ENCODE results near the gene NFATC3.

The NFATC3 gene

DNA sequence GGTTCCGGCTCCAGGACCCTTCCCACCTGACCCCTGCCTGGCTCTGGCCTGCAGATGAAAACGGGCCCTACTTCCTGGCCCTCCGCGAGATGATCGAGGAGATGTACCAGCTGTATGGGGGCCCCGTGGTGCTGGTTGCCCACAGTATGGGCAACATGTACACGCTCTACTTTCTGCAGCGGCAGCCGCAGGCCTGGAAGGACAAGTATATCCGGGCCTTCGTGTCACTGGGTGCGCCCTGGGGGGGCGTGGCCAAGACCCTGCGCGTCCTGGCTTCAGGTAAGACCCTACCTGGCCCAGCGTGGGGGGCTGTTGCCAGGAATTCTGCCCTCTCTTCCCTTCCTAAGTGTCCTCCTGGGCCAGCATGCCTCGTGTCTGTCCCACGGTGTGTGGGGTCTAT is 170.5 kb downstream of the NFATC3 start:
- DNase-seq = no peak

DNA sequence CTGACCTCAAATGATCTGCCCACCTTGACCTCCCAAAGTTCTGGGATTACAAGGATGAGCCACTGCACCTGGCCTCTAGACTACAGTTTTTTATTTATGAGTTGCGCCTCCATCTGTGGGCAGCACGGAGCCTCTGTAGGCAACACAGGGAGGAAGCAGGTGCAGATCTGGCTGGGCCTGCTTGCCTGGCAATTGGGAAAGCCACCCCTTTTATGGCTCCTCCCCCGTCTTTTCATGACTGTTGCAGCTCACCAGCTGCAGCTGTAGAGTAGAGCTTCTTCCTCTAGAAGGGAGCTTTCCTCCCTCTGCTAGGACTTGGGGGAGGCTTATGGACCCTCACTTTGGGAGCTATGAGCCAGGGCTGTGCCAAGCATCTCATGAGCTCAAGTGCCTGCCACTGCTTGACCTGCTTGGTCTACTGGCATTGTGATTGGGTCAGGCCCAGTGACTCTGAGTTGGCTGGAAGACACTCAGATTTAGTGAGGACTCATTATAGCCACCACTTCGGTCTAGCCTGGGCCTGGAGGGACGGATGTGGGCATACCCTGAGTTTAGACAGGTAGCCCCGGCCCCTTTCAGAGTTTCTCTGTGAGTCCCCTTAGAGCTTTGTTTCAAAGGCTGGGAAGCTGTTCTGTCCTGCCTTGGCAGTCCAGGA is 172.2 kb downstream of the NFATC3 start:
- DNase-seq = no peak

DNA sequence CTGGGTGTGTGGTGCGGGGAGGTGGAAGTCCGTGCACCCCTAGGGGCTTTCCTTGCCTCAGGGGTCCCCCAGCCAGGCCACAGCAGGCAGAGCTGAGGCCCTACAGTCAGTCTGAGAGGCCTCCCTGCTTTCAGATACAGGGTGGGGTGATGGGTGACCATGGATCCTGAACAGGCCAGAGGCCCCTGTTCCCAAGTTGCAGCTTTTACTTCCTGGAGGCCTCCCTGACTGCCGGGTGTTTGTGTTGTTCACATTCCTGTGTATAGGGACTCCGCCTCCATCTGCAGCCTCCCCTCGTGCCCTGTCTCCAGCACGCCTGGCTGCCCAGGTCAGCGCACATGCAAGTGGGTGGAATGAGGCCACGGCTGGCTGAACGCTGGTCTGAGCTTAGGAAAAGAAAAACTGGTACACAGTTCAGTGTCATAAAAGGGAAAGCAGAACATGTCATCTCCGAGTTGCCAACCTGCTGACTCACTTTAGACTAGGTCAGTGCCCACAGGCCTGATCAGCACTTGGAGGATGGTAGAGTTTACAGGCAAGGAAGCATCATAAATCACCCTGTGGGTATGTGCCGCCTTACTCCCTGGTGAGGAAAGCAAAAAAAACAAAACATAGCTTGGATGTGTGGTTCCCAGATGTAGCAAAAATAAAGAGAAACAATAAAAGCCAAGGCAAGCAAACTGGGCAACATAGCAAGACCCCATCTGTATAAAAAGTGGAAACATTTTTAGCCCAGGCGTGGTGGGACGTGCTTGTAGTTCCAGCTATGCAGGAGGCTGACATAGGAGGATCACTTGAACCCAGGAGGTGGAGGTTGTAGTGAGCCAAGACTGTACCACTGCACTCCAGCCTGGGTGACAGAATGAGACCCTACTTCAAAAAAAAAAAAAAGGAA is 173.0 kb downstream of the NFATC3 start:
- DNase-seq = no peak

DNA sequence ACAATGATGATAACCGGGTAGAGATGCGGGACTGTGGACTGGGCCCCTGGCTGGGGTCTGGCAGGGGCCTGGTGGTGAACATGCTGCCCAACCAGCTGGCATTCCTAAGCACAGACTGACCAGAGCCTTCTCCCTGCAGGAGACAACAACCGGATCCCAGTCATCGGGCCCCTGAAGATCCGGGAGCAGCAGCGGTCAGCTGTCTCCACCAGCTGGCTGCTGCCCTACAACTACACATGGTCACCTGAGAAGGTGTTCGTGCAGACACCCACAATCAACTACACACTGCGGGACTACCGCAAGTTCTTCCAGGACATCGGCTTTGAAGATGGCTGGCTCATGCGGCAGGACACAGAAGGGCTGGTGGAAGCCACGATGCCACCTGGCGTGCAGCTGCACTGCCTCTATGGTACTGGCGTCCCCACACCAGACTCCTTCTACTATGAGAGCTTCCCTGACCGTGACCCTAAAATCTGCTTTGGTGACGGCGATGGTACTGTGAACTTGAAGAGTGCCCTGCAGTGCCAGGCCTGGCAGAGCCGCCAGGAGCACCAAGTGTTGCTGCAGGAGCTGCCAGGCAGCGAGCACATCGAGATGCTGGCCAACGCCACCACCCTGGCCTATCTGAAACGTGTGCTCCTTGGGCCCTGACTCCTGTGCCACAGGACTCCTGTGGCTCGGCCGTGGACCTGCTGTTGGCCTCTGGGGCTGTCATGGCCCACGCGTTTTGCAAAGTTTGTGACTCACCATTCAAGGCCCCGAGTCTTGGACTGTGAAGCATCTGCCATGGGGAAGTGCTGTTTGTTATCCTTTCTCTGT is 174.0 kb downstream of the NFATC3 start:
- no peak for DNase-seq

DNA sequence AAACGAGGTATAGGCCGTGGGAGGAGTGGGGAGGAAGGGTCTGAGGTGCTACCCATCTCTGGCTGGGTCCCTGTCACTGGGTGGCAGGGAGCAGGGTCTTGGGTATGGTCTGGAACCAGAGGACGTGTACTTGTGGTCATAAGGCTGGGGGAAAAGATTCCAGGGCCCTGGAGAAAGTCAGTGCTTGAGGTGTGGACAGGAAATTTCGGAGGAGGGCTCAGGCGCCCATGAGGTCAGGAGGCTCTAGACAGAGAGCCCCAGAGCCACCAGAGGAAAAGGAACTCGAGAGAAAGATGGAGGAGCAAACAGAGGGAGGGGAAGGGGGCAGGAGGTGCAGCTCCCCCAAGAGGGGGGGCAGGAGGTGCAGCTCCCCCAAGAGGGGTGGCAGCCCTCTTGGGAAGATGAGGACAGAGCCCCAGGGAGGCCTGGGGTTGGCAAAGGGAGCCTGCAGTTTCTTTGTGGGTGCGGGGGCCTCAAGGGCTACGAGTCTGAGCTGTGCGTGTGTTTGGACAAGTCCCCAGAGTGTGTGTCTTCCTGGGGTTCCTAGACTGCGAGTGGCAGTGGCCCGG is 178.5 kb downstream of the NFATC3 start:
- no peak for DNase-seq

DNA sequence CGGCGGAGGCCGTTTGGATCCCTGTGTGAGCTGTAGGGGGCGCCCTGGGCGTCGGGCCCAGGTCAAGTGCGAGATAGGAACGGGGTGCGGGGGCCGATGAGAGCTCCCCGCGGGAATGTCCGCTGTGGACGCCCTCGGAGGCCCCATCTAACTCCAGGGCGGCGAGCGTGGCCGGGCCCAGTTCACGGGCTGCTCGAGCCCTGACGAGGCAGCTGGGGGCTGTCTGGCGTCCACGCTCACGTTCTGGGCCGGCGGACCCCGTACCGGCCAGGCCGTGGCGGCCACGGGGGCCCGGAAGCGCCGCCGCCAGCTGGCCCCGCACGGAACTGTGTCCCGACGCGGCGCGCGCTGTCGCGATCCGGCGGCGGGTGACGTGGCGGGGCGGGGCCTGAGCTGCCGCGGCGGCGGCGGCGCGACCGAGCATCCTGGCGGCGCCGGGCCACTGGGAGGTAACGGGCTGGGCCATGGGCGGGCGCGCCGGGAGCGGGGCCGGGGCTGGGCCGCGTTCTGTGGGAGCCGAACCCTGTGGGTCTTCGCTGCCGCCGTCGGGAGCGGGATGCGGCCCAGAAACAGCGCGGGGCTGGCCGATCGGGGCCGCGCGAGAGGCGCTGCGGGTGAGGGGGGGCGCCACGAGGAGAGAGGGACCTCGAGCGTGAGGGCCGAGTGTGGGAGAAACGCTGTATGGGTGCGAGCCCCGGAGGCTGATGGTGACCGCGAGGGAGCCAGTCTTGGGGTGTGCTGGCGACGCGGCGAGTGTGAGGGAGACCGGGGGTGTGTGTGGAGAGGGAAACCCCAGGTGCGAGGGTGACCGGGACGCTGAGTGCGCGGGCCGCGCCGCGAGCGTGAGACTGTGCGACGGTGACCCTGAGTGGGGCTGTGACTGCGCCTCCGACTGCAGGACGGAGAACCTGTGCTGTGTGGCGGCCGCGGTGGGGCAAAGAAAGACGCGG is 179.2 kb downstream of the NFATC3 start, which contains the start of gene SLC7A6:
Gene SLC7A6 (plus strand): TSS at position 399 of the 950 bp plus-strand sequence. CDS start 10,201 bp downstream, outside the sequence.
- no peak for DNase-seq

DNA sequence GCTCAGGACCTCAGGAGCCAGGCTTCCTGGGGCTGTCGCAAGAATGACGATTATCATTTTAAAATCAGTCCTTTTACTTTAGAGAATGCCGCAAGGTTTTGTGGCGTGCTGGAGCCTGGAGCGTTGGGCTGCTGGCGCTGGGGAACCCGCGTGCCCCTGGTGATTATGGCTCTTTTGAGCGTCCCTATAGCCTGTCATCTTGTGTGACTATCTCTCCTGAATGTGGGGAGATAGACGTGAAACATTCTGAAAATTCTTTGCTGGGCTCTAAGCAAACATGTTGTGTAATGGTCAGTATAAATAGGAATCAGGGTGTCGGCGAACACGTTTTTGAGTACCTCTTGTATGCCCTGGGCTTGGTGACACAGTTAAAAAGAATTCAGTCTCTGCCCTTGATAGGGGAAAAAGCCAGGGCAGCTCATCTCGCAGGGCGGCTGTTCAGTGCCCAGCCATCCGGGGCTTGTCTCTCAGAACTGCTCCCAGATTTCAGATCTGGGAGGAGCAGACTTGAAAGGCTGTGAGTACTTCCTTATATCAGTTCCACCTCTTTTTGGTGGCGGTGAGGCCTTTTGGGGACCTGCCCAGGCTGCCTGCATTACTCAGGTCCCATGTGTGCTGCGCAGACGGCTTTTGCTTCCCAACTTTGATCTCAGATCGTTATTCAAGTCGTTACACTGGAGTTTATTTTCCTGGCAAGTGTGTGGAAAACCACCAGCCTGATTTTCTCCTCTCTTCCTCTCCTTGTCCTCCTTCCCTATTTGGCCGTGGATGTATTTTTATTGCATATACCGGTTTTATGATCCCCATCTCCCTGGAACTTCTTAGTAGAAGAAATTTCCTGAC is 180.1 kb downstream of the NFATC3 start:
- peak; percentile 55 for DNase-seq

DNA sequence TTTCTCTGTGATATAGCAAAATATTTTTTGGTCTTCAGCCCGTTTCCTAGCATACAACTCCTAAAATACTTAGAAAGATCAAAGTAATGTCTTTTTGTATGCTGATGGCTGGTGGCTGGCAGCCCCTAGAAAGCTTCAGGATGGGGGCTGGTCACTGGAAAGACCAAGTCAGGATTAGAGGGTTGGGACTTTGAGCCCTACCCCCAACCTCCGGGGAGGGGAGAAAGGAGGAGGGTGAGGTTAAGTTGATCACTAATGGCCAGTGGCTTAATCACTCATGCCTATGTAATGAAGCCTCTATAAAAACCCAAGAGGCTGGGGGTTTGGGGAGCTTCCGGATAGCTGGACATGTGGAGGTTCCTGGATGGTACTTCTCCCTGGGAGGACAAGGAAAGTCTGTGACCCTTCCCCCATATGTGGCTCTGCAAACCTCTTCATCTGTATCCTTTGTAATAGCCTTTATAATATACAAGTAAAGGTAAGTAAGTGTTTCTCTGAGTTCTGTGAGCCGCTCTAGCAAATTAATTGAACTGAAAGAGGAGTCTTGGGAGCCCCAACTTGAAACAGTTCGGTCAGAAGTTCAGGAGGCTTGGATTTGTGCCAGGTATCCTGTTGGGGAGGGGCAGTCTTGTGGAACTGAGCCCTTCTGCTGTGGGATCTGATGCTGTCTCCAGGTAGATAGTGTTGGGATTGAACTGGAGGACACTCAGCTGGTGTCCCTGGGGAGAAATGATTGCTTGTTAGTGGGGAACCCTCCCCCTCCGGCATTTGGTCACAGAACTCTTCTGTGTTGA is 182.6 kb downstream of the NFATC3 start:
- no peak for DNase-seq

DNA sequence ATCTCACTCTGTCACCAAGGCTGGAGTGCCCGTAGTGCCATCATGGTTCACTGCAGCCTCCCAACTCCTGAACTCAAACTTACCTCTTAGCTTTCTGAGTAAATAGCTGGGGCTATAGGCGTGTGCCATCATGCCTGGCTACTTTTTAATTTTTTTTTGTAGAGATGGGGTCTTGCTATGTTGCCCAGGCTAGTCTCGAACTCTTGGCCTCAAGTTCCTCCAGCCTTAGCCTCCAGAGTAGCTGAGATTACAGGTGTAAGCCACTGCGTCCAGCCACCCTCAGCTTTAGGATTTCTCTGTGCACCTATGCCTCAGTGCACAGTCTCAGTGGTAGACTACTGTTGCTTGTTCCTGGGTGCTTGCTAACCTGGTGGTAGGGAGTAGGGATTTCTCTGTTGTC is 184.6 kb downstream of the NFATC3 start:
- no peak for DNase-seq

DNA sequence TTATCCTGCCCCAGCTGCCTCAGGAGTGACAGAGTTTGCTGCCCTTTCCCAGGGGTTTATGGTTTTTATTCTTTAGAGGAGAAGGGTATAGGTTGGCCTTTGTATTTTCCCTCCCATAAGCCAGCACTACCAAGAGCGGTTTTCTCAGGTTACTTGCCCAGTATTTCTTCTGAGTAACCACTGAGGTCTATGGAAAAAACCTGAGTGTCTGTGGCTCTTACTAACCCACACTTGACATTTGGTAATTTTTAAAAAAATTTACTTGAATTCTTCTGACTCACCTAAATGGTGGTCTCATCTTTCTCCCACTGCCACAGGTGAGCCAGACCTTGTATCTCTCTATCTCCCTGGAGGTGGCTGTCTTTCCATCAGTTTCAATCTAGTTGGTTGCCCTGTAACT is 185.2 kb downstream of the NFATC3 start:
- DNase-seq = no peak

DNA sequence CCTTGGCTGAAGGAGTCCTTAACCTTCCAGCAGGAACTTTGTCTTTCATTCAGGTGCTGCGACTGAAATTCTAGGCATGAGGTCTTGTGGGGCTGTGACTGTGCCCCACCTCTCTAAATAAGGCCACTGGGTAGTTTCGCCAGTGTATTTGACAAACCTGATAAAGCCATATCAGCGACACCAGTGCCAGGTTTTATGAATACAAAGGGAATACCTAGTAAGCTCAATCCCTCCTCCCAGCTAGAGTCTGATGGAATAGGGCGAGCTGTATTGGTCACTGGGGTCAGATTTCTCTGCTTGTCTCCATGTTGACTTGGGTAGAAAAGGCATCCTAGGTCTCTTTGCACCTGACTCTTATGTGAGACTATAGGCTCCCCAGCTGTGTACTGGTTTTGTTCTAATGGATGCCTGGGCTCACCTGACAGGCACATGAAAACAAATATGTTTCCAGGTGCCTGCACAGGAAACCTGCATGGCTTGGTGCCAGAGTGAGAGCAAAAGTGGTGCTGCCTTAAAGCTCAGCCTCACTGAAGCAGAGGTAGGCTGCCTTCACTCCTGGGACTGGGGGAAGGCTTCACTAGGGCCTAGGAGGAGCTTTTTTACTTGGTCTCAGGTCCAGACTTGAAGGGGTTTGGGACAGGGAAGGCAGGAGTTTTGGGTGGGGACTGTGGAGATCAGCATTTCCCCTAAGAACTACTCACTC is 187.5 kb downstream of the NFATC3 start:
- DNase-seq = no peak

DNA sequence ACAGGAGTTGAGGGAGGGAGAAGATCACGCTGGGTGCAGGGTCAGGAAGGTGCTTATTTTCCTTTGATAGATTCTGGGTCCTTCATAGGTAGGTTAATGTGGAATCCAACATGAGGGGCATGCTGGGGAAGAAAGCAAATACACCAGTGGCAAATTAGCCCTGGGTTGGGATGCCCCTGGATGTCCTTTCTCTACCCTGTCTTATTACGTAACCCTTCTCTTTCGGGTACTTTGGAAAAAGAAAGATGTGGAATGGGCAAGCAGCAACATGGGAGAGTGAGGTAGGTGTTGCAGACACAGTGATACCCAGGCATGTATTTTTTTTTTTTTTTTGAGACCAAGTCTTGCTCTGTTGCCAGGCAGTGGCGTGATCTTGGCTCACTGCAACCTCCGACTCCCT is 188.3 kb downstream of the NFATC3 start:
- DNase-seq = no peak

DNA sequence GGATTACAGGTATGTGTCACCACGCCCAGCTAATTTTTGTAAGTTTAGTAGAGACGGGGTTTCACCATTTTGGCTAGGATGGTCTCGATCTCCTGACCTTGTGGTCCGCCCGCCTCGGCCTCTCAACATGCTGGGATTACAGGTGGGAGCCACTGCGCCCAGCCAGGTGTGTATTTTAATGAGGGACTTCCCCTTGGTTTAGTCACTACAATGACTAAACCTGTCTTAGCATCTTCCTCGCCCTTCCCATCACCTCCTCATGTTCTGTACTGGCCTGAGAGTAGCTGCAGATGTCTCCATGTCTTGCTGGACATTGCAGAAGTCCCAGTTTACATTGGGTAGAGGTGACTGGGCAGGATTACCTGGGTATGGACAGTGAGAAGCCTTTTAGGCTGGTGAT is 188.7 kb downstream of the NFATC3 start:
- no peak for DNase-seq

DNA sequence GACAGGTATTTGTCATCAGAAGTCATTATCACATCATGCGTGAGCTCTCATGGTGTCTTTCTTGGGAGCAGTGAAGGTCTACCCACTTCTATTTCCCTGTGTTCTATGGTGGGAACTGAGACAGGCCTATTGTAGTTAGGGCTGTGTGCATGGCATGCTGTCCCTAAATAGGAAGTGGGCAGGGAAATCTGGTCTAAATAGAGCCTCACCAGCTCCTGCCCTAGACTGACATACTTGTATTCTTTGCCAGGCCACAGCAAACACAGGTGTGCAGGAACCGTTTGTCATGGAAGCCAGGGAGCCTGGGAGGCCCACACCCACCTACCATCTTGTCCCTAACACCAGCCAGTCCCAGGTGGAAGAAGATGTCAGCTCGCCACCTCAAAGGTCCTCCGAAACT is 189.3 kb downstream of the NFATC3 start:
- no peak for DNase-seq

DNA sequence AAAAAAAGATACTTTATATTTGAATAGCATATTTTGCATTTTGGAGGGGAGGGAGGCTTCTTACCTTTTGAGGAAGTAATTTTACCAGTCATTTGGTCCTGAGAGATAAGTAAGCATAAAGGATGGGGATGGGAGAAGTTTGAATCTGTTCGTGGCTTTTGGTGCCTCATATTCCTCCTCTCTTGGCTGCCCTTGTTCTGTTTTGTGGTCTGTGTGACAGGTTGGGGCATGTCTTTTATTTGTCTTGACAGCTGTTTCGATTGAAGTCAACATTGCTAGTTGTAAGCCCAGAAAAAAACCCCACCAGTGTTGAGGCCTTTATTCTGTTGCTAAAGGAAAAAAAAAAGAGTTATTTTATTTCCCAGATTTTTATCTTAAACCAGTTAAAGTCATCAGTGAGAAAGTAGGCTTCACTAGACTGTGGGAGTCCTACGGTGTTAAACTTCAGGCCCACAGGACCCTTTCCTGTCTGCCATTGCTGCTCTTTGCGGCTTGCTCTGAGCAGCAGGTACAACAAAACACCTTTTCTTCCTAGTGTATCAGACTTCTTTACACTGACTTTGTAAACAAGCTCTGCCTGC is 190.5 kb downstream of the NFATC3 start:
- DNase-seq = no peak

DNA sequence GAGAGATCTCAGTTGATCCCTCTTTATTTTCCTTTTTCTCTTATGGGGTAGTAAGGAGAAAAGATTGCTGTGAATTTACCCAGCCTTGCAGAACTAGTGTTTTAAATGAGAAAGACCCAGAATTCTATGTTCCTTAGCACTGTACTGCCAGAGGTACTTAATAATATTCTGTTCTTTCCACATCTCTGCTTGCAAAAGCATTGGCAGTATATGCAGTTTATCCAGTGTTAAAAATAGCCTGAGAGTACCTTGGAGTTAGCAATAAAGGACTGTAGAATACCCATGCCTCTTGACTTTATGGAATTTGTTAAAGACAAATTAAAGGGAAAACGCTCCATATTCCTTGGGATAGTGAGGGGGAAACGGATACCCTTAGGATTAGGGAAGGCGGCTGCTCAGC is 191.1 kb downstream of the NFATC3 start:
- no peak for DNase-seq
